ENCODE results near the gene KCNN4. TPM values are rescaled to one million over a fixed set of nuclear protein-coding genes. Genes with fewer than 3 reads are reported as not detected.

KCNN4 gene
- total RNA-seq, 1 experiment from 2014 or later, result 45.9 TPM

DNA sequence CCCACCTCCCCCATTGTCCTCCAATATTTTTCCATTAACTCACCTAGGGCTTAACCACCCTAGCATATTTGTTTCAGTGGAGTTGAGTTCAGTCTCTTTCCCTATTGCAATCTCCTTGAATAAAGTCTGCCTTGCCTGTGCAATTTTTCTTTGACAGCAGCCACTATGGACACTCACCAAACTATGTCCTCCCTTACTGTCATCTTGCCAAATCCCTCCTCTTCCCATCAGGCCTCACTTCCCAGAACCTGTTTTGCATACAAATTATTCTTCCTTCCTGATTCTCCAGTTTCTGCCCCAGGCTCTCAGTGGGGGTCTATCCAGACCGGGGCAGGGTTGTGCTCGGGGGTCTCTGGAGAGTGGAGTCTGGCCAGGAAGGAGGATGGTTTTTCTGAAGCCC is 23.7 kb upstream of the KCNN4 start:
- ChIA-PET POLR2A (no interaction called here), CTCF (no interaction called here)
- peak; percentile 8 for DNase-seq (ENCODE audit: unreplicated experiment)
- no peak for TF ChIP-seq CTCF (IDR thresholded peaks at IDR 0.05; ENCODE audit: unreplicated experiment)
- H3K4me3 Mint-ChIP-seq (ENCODE audit: unreplicated experiment), result no peak overlapping the region
- intact Hi-C loops (cut with micrococcal nuclease), result no loop called here
- no peaks in the 10 kb centered on the region for H3K9me3 Mint-ChIP-seq (ENCODE audit: unreplicated experiment)
- peaks cover 9% of the 10 kb centered on the region for H3K4me1 Mint-ChIP-seq (ENCODE audit: insufficient read depth, unreplicated experiment)
- H3K27me3 Mint-ChIP-seq (ENCODE audit: insufficient read depth, unreplicated experiment), result no peaks in the 10 kb centered on the region
- peaks cover 4% of the 10 kb centered on the region for H3K36me3 Mint-ChIP-seq (ENCODE audit: insufficient read depth, unreplicated experiment)
- no TSS peak for BruUV-seq (replicated peaks)
- no peak overlapping the region for H3K27ac Mint-ChIP-seq (ENCODE audit: low read depth, unreplicated experiment)

GRCh38 chr19:43802216-43802951 is 21.6 kb upstream of the KCNN4 start, which contains the start of gene LYPD5:
LYPD5 (minus strand) TSS chr19:43802447; CDS start chr19:43802380, 67 bp downstream.
- ChIA-PET POLR2A (no interaction called here), CTCF (interaction anchor here (0.7 kb wide), 1 partner anchor 11 kb away, joined by 3 read pairs; no protein-coding TSS in a partner anchor)
- H3K27ac Mint-ChIP-seq (ENCODE audit: low read depth, unreplicated experiment), result no peak within 1 kb of the TSS
- no TSS peak for BruUV-seq (replicated peaks)
- no peaks in the 10 kb centered on the region for H3K27me3 Mint-ChIP-seq (ENCODE audit: insufficient read depth, unreplicated experiment)
- H3K9me3 Mint-ChIP-seq (ENCODE audit: unreplicated experiment), result no peaks in the 10 kb centered on the region
- TF ChIP-seq CTCF (IDR thresholded peaks at IDR 0.05; ENCODE audit: unreplicated experiment), result no peak
- H3K4me3 Mint-ChIP-seq (ENCODE audit: unreplicated experiment), result no peak within 1 kb of the TSS
- H3K36me3 Mint-ChIP-seq (ENCODE audit: insufficient read depth, unreplicated experiment), result peaks cover 4% of the 10 kb centered on the region
- DNase-seq (ENCODE audit: unreplicated experiment), result no peak
- peaks cover 19% of the 10 kb centered on the region for H3K4me1 Mint-ChIP-seq (ENCODE audit: insufficient read depth, unreplicated experiment)
- intact Hi-C loops (cut with micrococcal nuclease), result no loop called here

GRCh38 chr19:43799502-43800142 is 18.8 kb upstream of the KCNN4 start:
- ChIA-PET POLR2A (interaction anchor here (1.2 to 1.3 kb wide), 2 partner anchors 13 to 14 kb away, joined by 3 read pairs; no protein-coding TSS in a partner anchor), CTCF (interaction anchor here (1.2 to 1.9 kb wide), 2 partner anchors 10 to 55 kb away, joined by 6 to 8 read pairs; no protein-coding TSS in a partner anchor)
- H3K4me1 Mint-ChIP-seq (ENCODE audit: insufficient read depth, unreplicated experiment), result peaks cover 22% of the 10 kb centered on the region
- H3K27me3 Mint-ChIP-seq (ENCODE audit: insufficient read depth, unreplicated experiment), result no peaks in the 10 kb centered on the region
- peak; percentile 35 for DNase-seq (ENCODE audit: unreplicated experiment)
- intact Hi-C loops (cut with micrococcal nuclease), result no loop called here
- H3K9me3 Mint-ChIP-seq (ENCODE audit: unreplicated experiment), result peaks cover 7% of the 10 kb centered on the region
- peak overlapping the region; percentile 67 for H3K4me3 Mint-ChIP-seq (ENCODE audit: unreplicated experiment)
- no peak overlapping the region for H3K27ac Mint-ChIP-seq (ENCODE audit: low read depth, unreplicated experiment)
- peaks cover 2% of the 10 kb centered on the region for H3K36me3 Mint-ChIP-seq (ENCODE audit: insufficient read depth, unreplicated experiment)
- TF ChIP-seq CTCF (IDR thresholded peaks at IDR 0.05; ENCODE audit: unreplicated experiment), result no peak
- BruUV-seq (replicated peaks), result no TSS peak
